Common myeloid progenitor, CD34-positive (primary cell): Measurements from ENCODE around the gene QRICH1.

ENCODE experiments used
- CTCF ChIA-PET: fragments of 350-600 bp; sonication (Branson Sonifier 250); formaldehyde crosslinking; loops from one replicate; lab custom pipeline; 2021; ENCODE audit warnings: antibody characterized with exemption; lab: Charles Lee
- POLR2A ChIA-PET: fragments of 350-600 bp; sonication (Branson Sonifier 250); formaldehyde crosslinking; loops from one replicate; lab custom pipeline; 2021; ENCODE audit warnings: antibody characterized with exemption; lab: Charles Lee
- DNase-seq, 3 donors: peaks; one replicate each; pipeline versions ENCODE4 v3.0.0 to v3.0.0-alpha.2; 2013
- H3K27ac ChIP-seq, 2 experiments: 1 replicate in 1 of 2; 2 replicates in 1 of 2; pipeline ENCODE4 v1.7.0; 2013; ENCODE audit warnings: inconsistent platforms in 2 of 2, low read length in 2 of 2, mild to moderate bottlenecking in 2 of 2, low read depth in 1 of 2, moderate library complexity in 1 of 2; ENCODE audit not compliant: severe bottlenecking in 2 of 2, insufficient read depth in 1 of 2, poor library complexity in 1 of 2
- H3K27me3 ChIP-seq, 5 experiments: replicated peaks in 2 of 5; 1 replicate in 3 of 5; 2 replicates in 2 of 5; pipeline versions ENCODE4 v1.6.1 to v1.7.0; 2013; ENCODE audit warnings: low read length in 4 of 5, mild to moderate bottlenecking in 2 of 5, moderate library complexity in 2 of 5, inconsistent platforms in 1 of 5; ENCODE audit not compliant: insufficient read depth in 5 of 5, control insufficient read depth in 4 of 5
- H3K36me3 ChIP-seq, 4 experiments: 1 replicate in 2 of 4; 2 replicates in 2 of 4; pipeline versions ENCODE4 v1.6.1 to v1.7.0; 2013; ENCODE audit warnings: low read length in 3 of 4, control low read depth in 1 of 4, mild to moderate bottlenecking in 1 of 4; ENCODE audit not compliant: control insufficient read depth in 4 of 4, insufficient read depth in 4 of 4
- H3K4me1 ChIP-seq, 4 experiments: 1 replicate in 3 of 4; 2 replicates in 1 of 4; pipeline versions ENCODE4 v1.6.1 to v1.7.1; 2013; ENCODE audit warnings: low read length in 3 of 4, mild to moderate bottlenecking in 3 of 4, control low read depth in 1 of 4, inconsistent platforms in 1 of 4, moderate library complexity in 1 of 4; ENCODE audit not compliant: control insufficient read depth in 4 of 4, insufficient read depth in 4 of 4; ENCODE audit errors: control extremely low read depth in 1 of 4
- H3K4me3 ChIP-seq, 7 experiments: 1 replicate in 4 of 7; 2 replicates in 3 of 7; pipeline versions ENCODE4 v1.5.1 to v1.7.0; 2013; ENCODE audit warnings: mild to moderate bottlenecking in 7 of 7, low read length in 6 of 7, moderate library complexity in 6 of 7, inconsistent platforms in 2 of 7, low read depth in 2 of 7, control low read depth in 1 of 7; ENCODE audit not compliant: insufficient read depth in 4 of 7, control insufficient read depth in 1 of 7; ENCODE audit errors: extremely low read depth in 1 of 7
- H3K9me3 ChIP-seq, 5 experiments: 1 replicate in 4 of 5; 2 replicates in 1 of 5; pipeline versions ENCODE4 v1.6.1 to v1.7.1; 2013; ENCODE audit warnings: low read length in 4 of 5, mild to moderate bottlenecking in 2 of 5, inconsistent platforms in 1 of 5, low read depth in 1 of 5, moderate library complexity in 1 of 5; ENCODE audit not compliant: control insufficient read depth in 4 of 5, insufficient read depth in 2 of 5; ENCODE audit errors: control extremely low read depth in 1 of 5
- WGBS: methylation state at CpG from one replicate; pipeline ENCODE4 v1.1.5; 2013; ENCODE audit not compliant: insufficient coverage; 5-methylcytosine and 5-hydroxymethylcytosine counted together

Gene QRICH1

DNA sequence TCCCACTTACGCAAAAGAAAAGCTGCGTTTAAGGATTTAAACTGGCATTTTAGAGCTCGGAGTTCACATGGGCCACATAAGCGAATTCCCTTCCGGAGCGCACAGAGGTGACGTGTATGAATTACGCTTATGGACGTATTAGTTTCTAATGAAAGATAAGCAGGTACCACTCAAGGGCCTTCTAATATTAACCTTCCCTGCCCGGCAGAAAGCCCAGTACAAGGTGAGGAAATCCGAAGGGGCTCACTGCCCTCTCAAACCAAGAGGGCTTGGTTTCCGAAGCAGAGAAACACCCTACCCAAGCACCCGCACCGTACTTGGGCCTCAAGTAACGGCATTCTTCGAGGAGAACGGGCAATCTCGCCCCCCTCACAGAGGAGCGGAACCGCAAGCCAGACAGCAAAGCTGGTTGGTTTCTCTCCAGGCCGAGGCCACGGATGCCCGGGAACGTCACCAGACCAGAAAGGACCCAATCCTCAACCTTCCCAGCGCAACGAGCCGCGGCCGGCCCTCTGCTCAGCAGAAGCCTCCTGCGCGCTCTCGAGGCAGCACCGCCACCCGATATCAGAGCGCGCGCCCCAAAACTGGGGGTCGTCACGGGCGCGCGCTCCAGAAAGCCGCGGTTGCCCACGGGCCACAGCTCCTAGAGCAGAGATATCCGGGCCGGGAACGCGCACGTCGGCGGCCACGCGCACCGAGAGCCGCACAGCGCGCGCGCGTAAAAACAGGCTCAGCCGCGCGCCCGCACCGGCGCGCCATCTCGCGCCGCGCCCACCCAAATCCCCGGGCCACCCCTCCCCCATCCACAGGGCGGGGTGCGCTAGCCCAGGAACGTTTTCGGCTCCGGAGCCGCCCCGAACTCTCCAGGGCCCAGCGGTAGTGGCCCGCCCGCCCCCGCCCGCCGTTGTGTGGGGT is 676 bp downstream of the QRICH1 start:
- CTCF ChIA-PET = interaction anchor here (0.7 to 4.8 kb wide), 17 partner anchors 11 to 107 kb away, joined by 3 to 41 read pairs (median 4); partner anchors contain the start of genes LAMB2, P4HTM, QARS1 and USP19
- 0% methylated on average over 55 of the region's 86 CpGs for WGBS

DNA sequence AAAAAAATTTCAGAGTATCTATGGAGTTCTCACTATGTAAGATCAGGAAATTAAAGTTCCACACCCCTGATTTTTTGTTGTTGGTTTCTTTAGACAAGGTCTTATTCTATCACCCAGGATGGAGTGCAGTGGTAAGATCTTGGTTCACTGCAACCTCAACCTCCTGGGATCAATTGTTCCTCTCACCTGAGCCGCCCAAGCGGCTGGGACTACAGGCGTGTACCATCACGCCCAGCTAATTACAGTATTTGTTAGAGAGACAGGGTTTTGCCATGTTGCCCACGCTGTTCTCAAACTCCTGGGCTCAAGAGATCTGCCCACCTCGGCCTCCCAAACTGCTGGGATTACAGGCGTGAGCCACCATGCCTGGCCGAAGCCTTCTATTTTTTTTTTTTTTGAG is 12.4 kb downstream of the QRICH1 start:
- H3K4me3 ChIP-seq = no peak overlapping the region
- ChIA-PET POLR2A (interaction anchor here (0.6 to 0.9 kb wide), 2 partner anchors 8 to 28 kb away, joined by 3 to 8 read pairs; no protein-coding TSS in a partner anchor), CTCF (interaction anchor here (0.9 to 5.0 kb wide), 2 partner anchors 12 to 20 kb away, joined by 3 to 27 read pairs; partner anchors contain the start of gene QRICH1)
- H3K36me3 ChIP-seq = peaks cover 12 to 27% (median 18%) of the 10 kb centered on the region in 4 experiments
- no peak for DNase-seq
- no peaks in the 10 kb centered on the region for H3K27me3 ChIP-seq
- H3K9me3 ChIP-seq = no peaks in the 10 kb centered on the region
- H3K27ac ChIP-seq = no peak overlapping the region
- no peaks in the 10 kb centered on the region for H3K4me1 ChIP-seq
- 97% methylated on average over 8 of the region's 8 CpGs for WGBS

More for the DNA sequence above, 676 bp downstream of the QRICH1 start:
- Histone ChIP-seq H3K4me3 (peak overlapping the region; percentile 90 to 99 (median 95)), H3K9me3 (no peaks in the 10 kb centered on the region), H3K36me3 (peaks cover 0 to 22% (median 13%) of the 10 kb centered on the region in 4 experiments), H3K27me3 (no peaks in the 10 kb centered on the region), H3K4me1 (peaks cover 11 to 30% (median 24%) of the 10 kb centered on the region in 4 experiments), H3K27ac (peak overlapping the region; percentile 93 to 97)
- DNase-seq = peak; percentile 83 to 92 (median 88)
- POLR2A ChIA-PET = interaction anchor here (0.5 to 2.8 kb wide), 13 partner anchors 11 to 672 kb away, joined by 3 to 26 read pairs (median 5); partner anchors contain the start of genes ARIH2, IMPDH2, LAMB2 and NDUFAF3

DNA sequence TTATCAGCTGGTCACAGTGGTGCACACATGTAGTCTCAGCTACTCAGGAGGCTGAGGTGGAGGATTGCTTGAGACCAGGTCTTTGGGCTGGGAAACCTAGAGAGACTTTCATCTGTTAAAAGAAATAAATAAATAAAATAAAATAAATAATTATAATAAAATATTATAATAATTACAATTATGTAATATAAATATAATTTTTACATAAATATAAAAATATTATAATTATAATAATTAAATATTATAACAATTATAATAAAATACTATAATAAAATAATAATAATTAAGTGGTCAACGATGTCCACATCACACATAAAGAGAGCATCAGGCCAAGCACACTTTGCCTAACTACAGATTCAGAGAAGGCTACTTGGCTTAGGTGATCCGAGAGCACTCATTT is 14.6 kb downstream of the QRICH1 start:
- Histone ChIP-seq H3K4me3 (no peak overlapping the region), H3K4me1 (no peaks in the 10 kb centered on the region), H3K36me3 (peaks cover 14 to 47% (median 30%) of the 10 kb centered on the region in 4 experiments), H3K27ac (no peak overlapping the region), H3K9me3 (no peaks in the 10 kb centered on the region), H3K27me3 (no peaks in the 10 kb centered on the region)
- no peak for DNase-seq
- POLR2A ChIA-PET = no interaction called here
- CTCF ChIA-PET = interaction anchor here (1.9 kb wide), 1 partner anchor 14 kb away, joined by 6 read pairs; no protein-coding TSS in a partner anchor
- 100% methylated on average over 1 of the region's 2 CpGs for WGBS

- H3K36me3 ChIP-seq = peaks cover 22 to 70% (median 48%) of the 10 kb centered on the region in 4 experiments
- no peak for DNase-seq
- no peaks in the 10 kb centered on the region for H3K27me3 ChIP-seq
- ChIA-PET POLR2A (no interaction called here), CTCF (interaction anchor here (0.6 to 1.2 kb wide), 2 partner anchors 11 to 50 kb away, joined by 3 to 5 read pairs; no protein-coding TSS in a partner anchor)
- H3K4me1 ChIP-seq = no peaks in the 10 kb centered on the region
- WGBS = 98% methylated on average over 4 of the region's 4 CpGs
- no peak overlapping the region for H3K4me3 ChIP-seq
- no peaks in the 10 kb centered on the region for H3K9me3 ChIP-seq
- H3K27ac ChIP-seq = no peak overlapping the region
Measured at GRCh38 chr3:49076646-49077045, 17.2 kb downstream of the QRICH1 start.

DNA sequence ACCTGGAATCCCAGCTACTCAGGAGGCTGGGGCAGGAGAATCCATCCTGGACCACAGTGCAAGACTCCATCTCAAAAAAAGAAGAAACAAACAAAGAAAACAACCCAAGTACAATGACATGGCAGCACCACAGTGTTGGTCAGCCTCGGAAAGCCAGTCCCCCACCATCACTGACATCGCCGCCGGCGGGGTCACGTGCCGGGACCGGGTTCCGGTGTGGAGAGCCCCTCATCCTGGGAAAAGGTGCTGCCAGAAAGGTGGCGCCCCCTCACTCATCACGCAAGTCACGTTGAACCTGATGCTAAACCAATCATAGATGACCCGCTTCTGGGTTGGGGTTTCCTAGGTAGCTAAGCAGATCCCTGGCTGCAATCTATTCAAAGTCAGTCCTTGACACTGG is 17.8 kb downstream of the QRICH1 start:
- H3K27ac ChIP-seq = no peak overlapping the region
- no peak overlapping the region for H3K4me3 ChIP-seq
- peaks cover 22 to 75% (median 52%) of the 10 kb centered on the region in 4 experiments for H3K36me3 ChIP-seq
- CTCF ChIA-PET = interaction anchor here (0.9 to 1.2 kb wide), 3 partner anchors 10 to 18 kb away, joined by 3 to 5 read pairs (median 3); no protein-coding TSS in a partner anchor
- no peaks in the 10 kb centered on the region for H3K4me1 ChIP-seq
- 96% methylated on average over 12 of the region's 13 CpGs for WGBS
- H3K27me3 ChIP-seq = no peaks in the 10 kb centered on the region
- POLR2A ChIA-PET = no interaction called here
- DNase-seq = no peak
- H3K9me3 ChIP-seq = no peaks in the 10 kb centered on the region

DNA sequence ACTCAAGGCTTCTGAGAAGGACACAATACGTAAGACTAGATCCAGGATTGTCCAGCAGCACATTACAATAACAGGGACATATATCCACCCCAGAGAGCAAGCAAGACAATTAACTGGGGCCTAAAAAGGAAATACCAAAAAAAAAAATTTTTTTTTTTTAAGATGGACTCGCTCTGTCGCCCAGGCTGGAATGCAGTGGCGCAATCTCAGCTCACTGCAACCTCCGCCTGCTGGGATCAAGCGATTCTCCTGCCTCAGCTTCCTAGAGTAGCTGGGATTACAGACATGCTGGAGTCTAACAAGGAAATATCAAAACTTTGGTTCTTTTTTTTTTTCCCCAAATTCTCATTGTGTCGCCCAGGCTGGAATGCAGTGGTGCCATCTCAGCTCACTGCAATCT is 35.9 kb downstream of the QRICH1 start:
- Histone ChIP-seq H3K9me3 (no peaks in the 10 kb centered on the region), H3K36me3 (peaks cover 21 to 64% (median 48%) of the 10 kb centered on the region in 4 experiments), H3K4me1 (no peaks in the 10 kb centered on the region), H3K27ac (no peak overlapping the region), H3K27me3 (no peaks in the 10 kb centered on the region), H3K4me3 (no peak overlapping the region)
- ChIA-PET CTCF (no interaction called here), POLR2A (no interaction called here)
- 100% methylated on average over 5 of the region's 7 CpGs for WGBS
- no peak for DNase-seq
